GM18861 (cell line): Measurements from ENCODE around the gene ERICH2.
"Not testable (repeated sequence)": the region's sequence is repeated elsewhere in the genome, so short reads cannot be mapped to it uniquely, and the experiment has no call there.

Experiments
- ATAC-seq: cut with Tn5 transposase; IDR thresholded peaks from one replicate; pipeline ENCODE4 v1.9.1; 2021; ENCODE audit not compliant: unreplicated experiment

The ERICH2 gene

GRCh38 chr2:170770008-170770605 lies at the start of gene ERICH2:
ERICH2 (plus strand) TSS chr2:170770378; CDS start chr2:170770682, 304 bp downstream.
- peak; percentile 49 for ATAC-seq

- ATAC-seq = no peak
These were observed 48.5 kb upstream of the ERICH2 start for GRCh38 chr2:170721678-170722077.

- ATAC-seq = no peak
These were observed 47.9 kb upstream of the ERICH2 start for GRCh38 chr2:170722301-170722700.

- no peak for ATAC-seq
These were observed 46.7 kb upstream of the ERICH2 start for GRCh38 chr2:170723446-170723958.

GRCh38 chr2:170733798-170734600 lies 36.2 kb upstream of the ERICH2 start:
- ATAC-seq = no peak

GRCh38 chr2:170734601-170735000 lies 35.6 kb upstream of the ERICH2 start:
- not testable (repeated sequence) for ATAC-seq

GRCh38 chr2:170736628-170737027 lies 33.5 kb upstream of the ERICH2 start:
- no peak for ATAC-seq

GRCh38 chr2:170737406-170737805 lies 32.8 kb upstream of the ERICH2 start:
- no peak for ATAC-seq

GRCh38 chr2:170737821-170738220 lies 32.4 kb upstream of the ERICH2 start:
- no peak for ATAC-seq

GRCh38 chr2:170739048-170739447 lies 31.1 kb upstream of the ERICH2 start:
- ATAC-seq = no peak

GRCh38 chr2:170739507-170740046 lies 30.6 kb upstream of the ERICH2 start:
- no peak for ATAC-seq

GRCh38 chr2:170740660-170741059 lies 29.5 kb upstream of the ERICH2 start:
- ATAC-seq = no peak

GRCh38 chr2:170742000-170742399 lies 28.2 kb upstream of the ERICH2 start:
- no peak for ATAC-seq

- ATAC-seq = no peak
These were observed 27.2 kb upstream of the ERICH2 start for GRCh38 chr2:170742896-170743529.

GRCh38 chr2:170743530-170744239 lies 26.5 kb upstream of the ERICH2 start:
- ATAC-seq = no peak

GRCh38 chr2:170744248-170745002 lies 25.8 kb upstream of the ERICH2 start:
- no peak for ATAC-seq

GRCh38 chr2:170745305-170745704 lies 24.9 kb upstream of the ERICH2 start:
- ATAC-seq = no peak

GRCh38 chr2:170747921-170748320 lies 22.3 kb upstream of the ERICH2 start:
- ATAC-seq = no peak

- ATAC-seq = not testable (repeated sequence)
These were observed 18.6 kb upstream of the ERICH2 start for GRCh38 chr2:170751555-170751954.

GRCh38 chr2:170761572-170761971 lies 8.6 kb upstream of the ERICH2 start:
- ATAC-seq = no peak
